Activated gamma-delta T cell treated with anti-CD3 and anti-CD28 coated beads, Interleukin-2, amount 50 U/mL, for 16 hours (primary cell): ENCODE results near the gene EPHA4.

Source experiments
- DNase-seq: peaks from one replicate; pipeline ENCODE4 v3.0.0-alpha.2; 2020; ENCODE audit warnings: low read depth

EPHA4 gene

GRCh38 chr2:221572219-221572820 is at the start of gene EPHA4:
Gene EPHA4 (minus strand): TSS chr2:221572304. CDS start chr2:221572248, 56 bp downstream.
- peak; percentile 77 for DNase-seq

DNA sequence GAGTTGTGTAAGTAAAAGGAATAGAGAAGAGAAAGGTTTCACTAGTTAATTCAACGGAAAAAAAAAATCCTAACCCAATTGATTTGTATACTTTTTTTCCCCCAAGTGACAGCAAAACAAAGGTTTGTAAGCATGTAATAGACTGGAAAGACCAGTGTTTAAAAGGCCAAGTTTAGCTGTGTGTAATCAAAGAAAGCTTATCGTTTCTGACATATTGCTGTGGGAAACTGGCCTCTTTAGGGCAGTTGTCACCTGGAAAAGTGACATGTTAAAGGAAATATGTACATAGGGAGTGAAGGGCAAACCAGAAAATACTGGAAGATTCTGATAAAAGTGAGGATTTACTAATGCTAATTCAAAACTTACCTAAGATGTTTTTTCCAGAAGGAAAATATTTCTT is 45.9 kb upstream of the EPHA4 start:
- DNase-seq, result no peak

DNA sequence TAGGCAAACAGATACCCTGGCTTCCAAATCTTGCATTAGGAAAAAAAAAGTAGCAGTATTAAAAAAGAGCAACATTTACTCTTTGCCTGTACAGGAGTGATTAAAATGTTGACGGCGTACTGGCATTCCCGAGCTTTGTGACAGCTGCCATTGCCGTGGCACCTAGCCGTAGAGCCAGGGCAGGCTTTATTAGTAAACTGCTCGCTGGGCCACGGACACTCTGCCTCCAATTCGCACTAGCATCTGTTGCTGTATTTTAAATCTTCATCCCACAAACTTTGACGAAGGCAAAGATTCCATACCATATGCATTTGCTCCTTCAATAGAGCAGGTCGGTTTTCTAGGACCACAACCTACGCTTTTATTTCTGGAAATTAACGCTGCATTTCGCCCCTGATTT is 44.5 kb upstream of the EPHA4 start:
- DNase-seq, result no peak

GRCh38 chr2:221614274-221614673 is 42.2 kb upstream of the EPHA4 start:
- no peak for DNase-seq

GRCh38 chr2:221612800-221613199 is 40.7 kb upstream of the EPHA4 start:
- no peak for DNase-seq

GRCh38 chr2:221612161-221612560 is 40.1 kb upstream of the EPHA4 start:
- no peak for DNase-seq

DNA sequence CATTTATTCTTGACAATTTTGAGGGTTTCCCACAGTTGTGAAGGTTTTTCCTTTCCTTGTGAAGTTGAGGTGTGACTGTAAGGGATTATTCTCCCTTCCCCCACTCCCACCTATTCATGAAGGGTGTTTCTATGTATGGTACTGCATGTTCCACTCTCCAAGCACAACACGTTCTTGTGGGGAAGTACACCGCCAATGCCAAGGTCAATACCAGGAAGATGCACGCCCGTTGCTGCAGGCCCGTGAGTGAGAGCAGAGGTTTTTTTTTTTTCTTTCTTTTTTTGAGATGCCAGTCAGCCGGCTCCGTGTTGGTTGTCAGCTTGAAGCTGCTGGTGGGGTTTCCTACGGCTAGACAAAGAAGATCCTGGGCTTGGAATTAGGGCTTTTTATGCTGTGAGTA is 38.6 kb upstream of the EPHA4 start:
- no peak for DNase-seq

DNA sequence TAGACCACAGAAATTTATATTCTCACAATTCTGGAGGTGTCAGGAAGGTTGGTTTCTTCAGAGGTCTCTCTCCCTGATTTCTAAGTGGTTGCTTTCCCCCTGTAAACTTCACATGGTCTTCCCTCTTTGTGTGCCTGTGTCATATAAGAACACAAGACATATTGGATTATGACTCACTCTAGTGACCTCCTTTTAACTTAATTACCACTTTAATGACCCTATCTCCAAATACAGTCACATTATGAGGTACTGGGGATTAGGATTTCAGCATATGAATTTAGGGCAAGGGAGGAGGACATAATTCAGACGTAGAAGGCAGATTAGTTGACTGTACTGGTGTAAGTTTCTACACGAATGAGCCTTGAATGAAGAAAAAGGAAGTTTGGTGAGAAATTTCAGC is 38.2 kb upstream of the EPHA4 start:
- no peak for DNase-seq

GRCh38 chr2:221608442-221608841 is 36.3 kb upstream of the EPHA4 start:
- DNase-seq, result no peak

DNA sequence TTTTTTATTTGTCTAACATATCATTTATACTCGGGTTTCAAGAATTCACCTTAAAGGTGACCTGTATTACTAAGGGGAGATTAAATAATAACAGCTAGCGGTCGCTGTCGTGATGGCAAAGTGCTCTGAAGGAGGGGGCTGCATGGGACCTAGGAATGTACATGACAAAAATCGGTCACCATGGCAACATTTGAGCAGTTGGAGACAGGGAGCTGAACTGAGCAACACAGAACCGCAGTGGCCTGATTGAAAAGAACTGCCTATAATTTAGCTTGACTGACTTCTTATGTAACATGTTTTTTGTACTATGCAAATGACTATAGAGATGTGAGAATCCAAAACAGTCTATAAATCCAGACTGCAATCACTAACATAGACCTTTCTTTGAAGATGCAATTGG is 34.3 kb upstream of the EPHA4 start:
- DNase-seq, result no peak

GRCh38 chr2:221605751-221606240 is 33.7 kb upstream of the EPHA4 start:
- DNase-seq, result no peak

- no peak for DNase-seq
Observed at GRCh38 chr2:221602938-221603337, 30.8 kb upstream of the EPHA4 start.

DNA sequence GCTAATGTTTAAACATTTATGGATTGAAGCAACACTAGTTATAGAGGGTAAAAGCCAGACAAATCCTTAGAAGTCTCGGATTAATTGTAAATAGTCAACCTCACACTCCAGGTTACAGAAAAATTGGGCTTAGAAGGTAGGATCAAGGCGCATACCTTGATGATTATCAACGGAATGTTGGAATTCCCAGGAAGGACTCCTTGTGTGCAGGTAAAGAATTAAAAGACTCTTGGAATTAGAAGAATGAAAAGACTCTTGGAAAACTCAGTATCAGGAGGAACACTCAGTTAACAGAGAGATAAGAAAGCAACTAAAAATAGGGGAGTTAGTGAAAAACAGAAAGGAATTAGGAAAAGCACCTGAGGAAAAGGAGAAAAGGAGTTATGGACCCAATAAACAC is 29.3 kb upstream of the EPHA4 start:
- DNase-seq, result no peak

GRCh38 chr2:221600388-221600787 is 28.3 kb upstream of the EPHA4 start:
- no peak for DNase-seq

DNA sequence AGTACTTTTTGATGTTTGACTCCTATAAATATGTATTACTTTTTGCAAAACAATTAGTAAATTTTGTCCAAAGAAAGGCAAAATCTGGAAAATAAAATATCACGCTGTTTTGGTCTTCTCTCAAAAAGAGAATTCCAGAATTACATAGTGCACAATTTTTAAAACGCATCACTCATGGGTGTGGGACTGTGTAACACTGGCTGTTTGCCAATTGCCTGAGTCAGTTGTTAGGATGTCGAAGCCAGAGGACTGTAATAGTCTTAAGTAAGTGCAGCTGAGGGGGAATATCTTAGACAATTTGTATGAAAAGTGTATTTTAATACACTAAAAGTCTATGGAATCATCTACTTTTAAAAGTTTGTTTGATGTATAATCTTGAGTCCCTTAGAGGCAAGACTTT is 24.1 kb upstream of the EPHA4 start:
- DNase-seq, result no peak

GRCh38 chr2:221590861-221591365 is 18.8 kb upstream of the EPHA4 start:
- DNase-seq, result no peak

- DNase-seq, result no peak
Observed at GRCh38 chr2:221589696-221590095, 17.6 kb upstream of the EPHA4 start.

DNA sequence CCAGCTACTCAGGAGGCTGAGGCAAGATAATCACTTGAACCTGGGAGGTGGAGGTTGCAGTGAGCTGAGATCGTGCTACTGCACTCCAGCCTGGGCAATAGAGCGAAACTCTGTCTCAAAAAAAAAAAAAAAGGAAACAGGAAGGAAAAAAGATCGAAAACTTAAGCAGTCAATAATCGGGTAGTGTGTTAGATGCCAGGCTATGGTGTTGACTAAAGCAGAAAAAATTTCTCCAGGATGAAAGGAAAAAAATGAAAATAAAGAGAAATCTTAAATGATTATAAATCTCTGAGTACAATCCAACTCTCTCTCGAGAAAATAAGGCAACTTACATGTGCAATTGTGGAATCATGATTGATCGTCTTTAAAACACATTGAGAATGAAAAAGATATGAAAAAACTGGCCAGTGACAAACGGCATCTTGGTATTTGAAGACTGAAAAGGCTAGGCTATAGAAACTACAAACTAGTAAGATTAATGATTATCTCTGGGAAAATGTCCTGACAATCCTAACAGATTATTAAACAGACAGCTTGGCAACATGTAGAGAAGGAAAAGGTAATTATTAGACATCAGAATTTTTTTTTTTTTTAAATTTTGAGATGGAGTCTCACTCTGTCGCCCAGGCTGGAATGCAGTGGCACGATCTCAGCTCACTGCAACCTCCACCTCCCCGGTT is 16.3 kb upstream of the EPHA4 start:
- no peak for DNase-seq

DNA sequence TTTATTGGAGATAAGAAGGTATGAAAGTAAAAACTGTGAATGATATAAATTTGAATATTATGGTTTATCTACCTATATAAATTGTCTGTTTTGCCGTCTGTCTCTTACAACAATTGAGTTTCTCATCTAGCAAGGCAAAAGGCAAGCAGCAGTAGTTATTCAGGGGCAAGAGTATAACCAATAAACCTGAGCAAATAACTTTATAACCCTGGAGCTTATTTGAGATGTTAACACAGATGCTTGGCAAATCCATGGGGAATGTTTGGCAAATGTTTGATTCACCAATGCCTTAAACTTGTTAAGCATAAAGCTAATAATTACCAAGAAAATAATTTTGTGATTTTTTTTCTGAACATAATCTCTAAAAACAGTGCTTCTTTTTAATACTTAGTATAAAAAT is 9.9 kb upstream of the EPHA4 start:
- DNase-seq, result no peak

DNA sequence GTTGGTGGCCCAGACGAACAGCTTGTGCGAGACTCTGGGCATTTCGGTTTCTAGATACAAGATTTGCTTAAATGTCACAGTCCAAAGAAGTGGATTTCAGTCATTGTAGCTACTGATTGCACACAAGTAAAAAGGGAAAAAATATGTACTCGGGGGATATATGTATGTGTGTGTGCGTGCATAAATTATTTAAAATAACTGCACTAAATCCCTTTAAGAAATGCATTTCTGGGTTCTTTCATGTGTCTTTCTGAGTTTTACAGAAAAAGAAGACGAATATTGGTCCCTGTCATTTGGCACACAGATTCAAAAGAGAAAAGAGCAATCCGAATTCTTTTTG is 2.1 kb upstream of the EPHA4 start:
- no peak for DNase-seq

GRCh38 chr2:221573430-221574230 is 1.5 kb upstream of the EPHA4 start:
- DNase-seq, result peak; percentile 72

DNA sequence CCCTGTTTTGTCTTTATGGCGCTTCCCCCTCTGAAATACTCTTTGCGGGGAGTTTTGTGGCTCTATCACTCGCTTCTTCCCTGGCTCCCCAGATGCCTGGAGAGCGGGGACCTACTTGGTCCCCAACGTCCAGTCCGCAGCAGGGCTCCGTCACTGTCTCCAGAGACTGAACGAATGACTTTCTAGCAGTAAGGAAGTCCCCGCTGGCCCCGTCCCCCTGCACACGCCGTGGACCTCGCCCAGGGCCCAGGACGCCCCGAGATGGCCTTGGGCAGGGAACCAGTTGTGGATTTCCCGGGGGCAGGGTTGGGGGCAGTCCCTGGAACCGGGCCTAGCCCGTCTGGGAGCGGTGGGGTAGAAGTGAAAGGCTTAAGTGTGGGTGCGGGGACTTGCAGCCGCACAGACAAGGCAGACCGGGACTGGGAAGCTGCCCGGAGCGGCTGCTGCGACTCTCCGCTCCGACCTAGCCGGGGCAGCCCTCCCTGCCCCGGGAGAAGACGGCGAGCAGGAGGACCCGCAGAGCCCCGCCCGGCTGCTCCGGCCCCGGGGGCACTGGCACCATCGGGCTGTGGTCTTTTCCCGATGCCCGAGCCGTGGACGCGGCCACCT is 821 bp upstream of the EPHA4 start:
- DNase-seq, result peak; percentile 3
